K562 (cell line): ENCODE data around the gene RIT2. TPM values are rescaled to one million over a fixed set of nuclear protein-coding genes. Genes with fewer than 3 reads are reported as not detected.

Source experiments
- ATAC-seq: fragments of 200-7000 bp; cut with Tn5 transposase; 3 replicates; pipeline ENCODE4 v1.9.1; 2020; ENCODE audit warnings: moderate library complexity
- BruUV-seq: library from RNA; stranded (reverse); fragments of 400-500 nt; replicated peaks from 2 replicates; lab custom pipeline; 2021; lab: Mats Ljungman, UMichigan
- CTCF ChIA-PET: fragments of 300-600 bp; formaldehyde crosslinking; extraction: SDS; loops from one replicate; lab custom pipeline; 2021; ENCODE audit warnings: low intra/inter-chr PET ratio; lab: Yijun Ruan, JAX
- POLR2A ChIA-PET: fragments of 300-600, 350-650 bp; sonication (Branson Sonifier 250); formaldehyde crosslinking; extraction: SDS; loops from one replicate; lab custom pipeline; 2021; ENCODE audit warnings: antibody characterized with exemption, inconsistent platforms; lab: Yijun Ruan, JAX
- DNase-seq, 4 experiments: peaks; one replicate each; pipeline versions ENCODE4 v3.0.0 to v3.0.0-alpha.2; 2011 to 2018; ENCODE audit warnings: low spot score in 3 of 4, mixed read lengths in 3 of 4; ENCODE audit errors: extremely low read depth in 1 of 4
- FAIRE-seq: peaks from 2 replicates; lab custom pipeline; 2011; peaks lifted over from hg19 to GRCh38; lab: Jason Lieb, UNC
- H2AFZ ChIP-seq: 2 replicates; pipeline ENCODE4 v1.6.0; 2011; ENCODE audit warnings: low read depth, low read length, control low read depth, inconsistent platforms
- H3K27ac ChIP-seq: fragments of 200-600 bp; 3 replicates; pipeline ENCODE4 v1.8.0; 2011; ENCODE audit warnings: low read depth, mild to moderate bottlenecking, control low read depth, inconsistent platforms, low read length, moderate library complexity, mixed read lengths; ENCODE audit errors: extremely low read depth
- H3K27me3 ChIP-seq, 2 experiments: fragments of 300-600 bp in 1 of 2; 2 replicates in 1 of 2; 3 replicates in 1 of 2; pipeline versions ENCODE4 v1.6.0 to v1.8.0; 2011; ENCODE audit warnings: inconsistent platforms in 2 of 2, low read length in 2 of 2, mild to moderate bottlenecking in 1 of 2, mixed read lengths in 1 of 2, moderate library complexity in 1 of 2; ENCODE audit not compliant: control insufficient read depth in 2 of 2, insufficient read depth in 2 of 2
- H3K36me3 ChIP-seq: fragments of 300-600 bp; 3 replicates; pipeline ENCODE4 v1.8.0; 2011; ENCODE audit warnings: mild to moderate bottlenecking, low read length, inconsistent platforms; ENCODE audit not compliant: control insufficient read depth, insufficient read depth
- H3K4me1 ChIP-seq, 2 experiments: fragments of 200-600 bp in 1 of 2; replicated peaks in 1 of 2; 2 replicates in 1 of 2; 3 replicates in 1 of 2; pipeline versions ENCODE4 v1.5.1 to v1.8.0; 2011; ENCODE audit warnings: inconsistent platforms in 2 of 2, low read length in 2 of 2, mild to moderate bottlenecking in 1 of 2, mixed read lengths in 1 of 2, moderate library complexity in 1 of 2; ENCODE audit not compliant: control insufficient read depth in 2 of 2, insufficient read depth in 2 of 2
- H3K4me2 ChIP-seq: 2 replicates; pipeline ENCODE4 v1.6.1; 2011; ENCODE audit warnings: low read length, control low read depth, inconsistent platforms, mixed read lengths; ENCODE audit not compliant: insufficient read depth
- H3K4me3 ChIP-seq: fragments of 200-600 bp; sonication (generic), shearing (Covaris generic); 2 replicates; pipeline ENCODE4 v1.5.1; 2016; ENCODE audit warnings: control low read depth, inconsistent platforms
- H3K79me2 ChIP-seq: fragments of 200-600 bp; 3 replicates; pipeline ENCODE4 v1.8.0; 2011; ENCODE audit warnings: low read length, inconsistent platforms; ENCODE audit not compliant: control insufficient read depth, insufficient read depth
- H3K9ac ChIP-seq, 2 experiments: 2 replicates each; pipeline versions ENCODE4 v1.6.0 to v1.6.1; 2011; ENCODE audit warnings: low read depth in 2 of 2, low read length in 2 of 2, control low read depth in 1 of 2, inconsistent platforms in 1 of 2, mild to moderate bottlenecking in 1 of 2, mixed read lengths in 1 of 2; ENCODE audit not compliant: insufficient read depth in 1 of 2
- H3K9me1 ChIP-seq: one replicate; pipeline ENCODE4 v1.6.0; 2011; ENCODE audit warnings: inconsistent platforms, mild to moderate bottlenecking, low read length, moderate library complexity; ENCODE audit not compliant: control insufficient read depth, insufficient read depth
- H3K9me3 ChIP-seq: replicated peaks from 2 replicates; pipeline ENCODE4 v1.5.1; 2011; ENCODE audit warnings: low read depth, low read length, inconsistent platforms; ENCODE audit not compliant: control insufficient read depth, insufficient read depth
- H4K20me1 ChIP-seq: replicated peaks from 2 replicates; pipeline ENCODE4 v1.6.1; 2011; ENCODE audit warnings: low read length, inconsistent platforms, mixed read lengths; ENCODE audit not compliant: control insufficient read depth, insufficient read depth
- CBX3 ChIP-seq, 2 experiments: IDR thresholded peaks; 1 replicate in 1 of 2; 2 replicates in 1 of 2; pipeline ENCODE4 v1.6.1; 2012; ENCODE audit warnings: inconsistent platforms in 2 of 2, low read length in 2 of 2, borderline replicate concordance in 1 of 2, control low read depth in 1 of 2
- CHCHD3 ChIP-seq: fragments of 250-450 bp; sonication (Bioruptor Pico); IDR thresholded peaks from 2 replicates; pipeline ENCODE4 v2.1.2; 2022; ENCODE audit warnings: mild to moderate bottlenecking
- ESRRA ChIP-seq: fragments of 450-650 bp; IDR thresholded peaks from 2 replicates; pipeline ENCODE4 v1.6.1; 2014; ENCODE audit warnings: low read depth, mild to moderate bottlenecking, moderate library complexity, borderline replicate concordance
- GMEB1 ChIP-seq: fragments of 250-450 bp; sonication (Bioruptor Pico); IDR thresholded peaks from 2 replicates; pipeline ENCODE4 v1.4.0; 2020; ENCODE audit warnings: mild to moderate bottlenecking
- HDAC6 ChIP-seq: IDR thresholded peaks from 2 replicates; pipeline ENCODE4 v1.6.1; 2012; ENCODE audit warnings: low read depth, mild to moderate bottlenecking, control low read depth, inconsistent platforms, low read length, moderate library complexity
- IRF2 ChIP-seq: sonication (generic); formaldehyde crosslinking; IDR thresholded peaks from 2 replicates; pipeline ENCODE4 v1.8.1; 2022; ENCODE audit warnings: mild to moderate bottlenecking, missing genetic modification reagents
- IRF9 ChIP-seq: fragments of 450-650 bp; IDR thresholded peaks from 2 replicates; pipeline ENCODE4 v1.6.1; 2016; ENCODE audit warnings: missing biosample characterization, missing genetic modification characterization
- KDM5B ChIP-seq: fragments of 200-600 bp; sonication (generic); IDR thresholded peaks from 2 replicates; pipeline ENCODE4 v1.6.1; 2012; ENCODE audit warnings: low read depth, mild to moderate bottlenecking, moderate library complexity, low read length, control low read depth, inconsistent platforms; ENCODE audit not compliant: insufficient replicate concordance
- MCM5 ChIP-seq: fragments of 450-650 bp; IDR thresholded peaks from 2 replicates; pipeline ENCODE4 v1.6.1; 2016; ENCODE audit warnings: low read depth
- NFXL1 ChIP-seq: fragments of 450-650 bp; formaldehyde crosslinking; IDR thresholded peaks from 2 replicates; pipeline ENCODE4 v1.4.0; 2021; ENCODE audit warnings: mild to moderate bottlenecking
- POLR2A ChIP-seq: fragments of 450-650 bp; conservative IDR thresholded peaks from 2 replicates; pipeline ENCODE4 v1.6.1; 2016
- SETDB1 ChIP-seq: IDR thresholded peaks from one replicate; pipeline ENCODE4 v1.6.1; 2012; ENCODE audit warnings: low read length, control low read depth, inconsistent platforms
- SMAD3 ChIP-seq: fragments of 450-650 bp; formaldehyde crosslinking; conservative IDR thresholded peaks from 2 replicates; pipeline ENCODE4 v1.4.0; 2020; ENCODE audit warnings: mild to moderate bottlenecking
- SMC3 ChIP-seq: conservative IDR thresholded peaks from 2 replicates; pipeline ENCODE4 v1.6.1; 2011; ENCODE audit warnings: low read depth, low read length, improper control_type of control experiment; ENCODE audit not compliant: insufficient read depth
- ZFPM2 ChIP-seq: fragments of 250-450 bp; sonication (Bioruptor Pico); IDR thresholded peaks from 2 replicates; pipeline ENCODE4 v1.5.1; 2022; ENCODE audit warnings: mild to moderate bottlenecking
- ZKSCAN8 ChIP-seq: fragments of 200-800 bp; sonication (Bioruptor generic); IDR thresholded peaks from 2 replicates; pipeline ENCODE4 v1.6.1; 2016; ENCODE audit warnings: missing genetic modification characterization, missing compliant biosample characterization
- ZSCAN29 ChIP-seq: fragments of 450-650 bp; IDR thresholded peaks from 2 replicates; pipeline ENCODE4 v1.6.1; 2017
- ZSCAN32 ChIP-seq: fragments of 450-650 bp; formaldehyde crosslinking; IDR thresholded peaks from 2 replicates; pipeline ENCODE4 v1.4.0; 2020; ENCODE audit warnings: mild to moderate bottlenecking, moderate library complexity
- WGBS: fragments of 100-300 bp; shearing (Covaris generic); methylation state at CpG from one replicate; pipeline ENCODE4 v1.1.6; 2016; ENCODE audit warnings: low coverage, mixed read lengths; ENCODE audit not compliant: insufficient coverage; ENCODE audit errors: missing lambda C conversion rate; 5-methylcytosine and 5-hydroxymethylcytosine counted together
- in situ Hi-C: fragments of 300-500 bp; cut with MboI; formaldehyde crosslinking; loops from 4 replicates; pipeline ENCODE4 v1.15.0; 2018; ENCODE audit warnings: inconsistent platforms, mixed read lengths
- intact Hi-C: fragments of 100-400 bp; cut with micrococcal nuclease; formaldehyde crosslinking; loops from 2 replicates; pipeline ENCODE4 v1.14.2; 2022
- polyA plus RNA-seq, 8 experiments: library from polyadenylated mRNA; depleted of rRNA in 4 of 8; stranded (reverse) in 5 of 8; unstranded in 3 of 8; fragments of >200 nt; fragmentation: Nextera tagmentation in 2 of 8; fragmentation: Illumina TruSeq in 1 of 8; extraction: Ambion mirVana in 2 of 8; extraction: Trizol in 1 of 8; gene quantifications; 2 replicates each; pipeline versions ENCODE4 v1.2.1 to v1.2.3, GENCODE V29; 2011 to 2014; ENCODE audit warnings: inconsistent platforms in 1 of 8, missing spikeins in 1 of 8
- total RNA-seq, 7 experiments: library from RNA; depleted of rRNA in 6 of 7; stranded (reverse); fragments of >200 nt in 6 of 7; fragmentation: Illumina TruSeq in 2 of 7; extraction: Trizol in 2 of 7; gene quantifications; 2 replicates each; pipeline versions ENCODE4 v1.2.1 to v1.2.3, GENCODE V29; 2011 to 2021; ENCODE audit warnings: low replicate concordance in 1 of 7

RIT2 gene
- total and polyA plus RNA-seq, 9 of the 15 experiments (the other 6 are each of a cell fraction or from before 2014, with no cell fraction given): not detected

- H3K9ac ChIP-seq: no peak overlapping the region
- no peaks in the 10 kb centered on the region for H3K36me3 ChIP-seq
- no peaks in the 10 kb centered on the region for H4K20me1 ChIP-seq
- no peak for FAIRE-seq
- POLR2A ChIA-PET: no interaction called here
- CTCF ChIA-PET: no interaction called here
- no peaks in the 10 kb centered on the region for H3K9me1 ChIP-seq
- H3K4me1 ChIP-seq: no peaks in the 10 kb centered on the region
- H3K4me3 ChIP-seq: no peak overlapping the region
- no peaks in the 10 kb centered on the region for H3K27me3 ChIP-seq
- TF ChIP-seq SETDB1: no peak
- no peak for TF ChIP-seq ZSCAN32 (CRISPR knock-in tag)
- no peak for TF ChIP-seq MCM5
- TF ChIP-seq NFXL1 (CRISPR knock-in tag): no peak
- no peak for TF ChIP-seq IRF2 (CRISPR knock-in tag)
- TF ChIP-seq SMC3: no peak
- TF ChIP-seq CBX3 (IDR thresholded peaks at IDR 0.05; ENCODE audit: borderline replicate concordance in 1 of 2, low read length in 2 of 2): no peak
- TF ChIP-seq IRF9: no peak
- no peak for TF ChIP-seq ESRRA
- no peak for TF ChIP-seq KDM5B
- no peak for TF ChIP-seq CHCHD3
- no peak for TF ChIP-seq ZFPM2 (CRISPR knock-in tag)
- no peak for TF ChIP-seq HDAC6
- no peak for TF ChIP-seq GMEB1 (CRISPR knock-in tag)
- TF ChIP-seq SMAD3: no peak
- TF ChIP-seq POLR2A: no peak
- TF ChIP-seq ZSCAN29: no peak
- TF ChIP-seq ZKSCAN8 (CRISPR knock-in tag): no peak
- TF ChIP-seq, all 486 proteins: peak for 0
- in situ Hi-C loops: no loop called here
- ATAC-seq (no peak), DNase-seq (no peak)
- BruUV-seq: no TSS peak
- WGBS: 2% methylated on average over 4 of the region's 5 CpGs
- Histone ChIP-seq H3K27ac (no peak overlapping the region), H3K79me2 (no peaks in the 10 kb centered on the region), H3K9me3 (no peaks in the 10 kb centered on the region), H3K4me2 (no peak overlapping the region), H2AFZ (no peak overlapping the region)
- intact Hi-C loops: no loop called here
Observed at GRCh38 chr18:43159086-43159770, 43.7 kb upstream of the RIT2 start.
